GM12872 (cell line): ENCODE results near the gene CETP.

Experiments used
- CTCF ChIP-seq: IDR thresholded peaks from 3 replicates; pipeline ENCODE4 v1.5.1; 2011; ENCODE audit warnings: low read depth, mild to moderate bottlenecking, low read length, moderate library complexity; ENCODE audit not compliant: insufficient read depth

CETP gene

GRCh38 chr16:56953006-56953405 lies 8.7 kb upstream of the CETP start:
- TF ChIP-seq CTCF, result no peak

GRCh38 chr16:56956076-56956475 lies 5.7 kb upstream of the CETP start:
- TF ChIP-seq CTCF, result no peak

GRCh38 chr16:56956756-56957155 lies 5.0 kb upstream of the CETP start:
- TF ChIP-seq CTCF, result peak; percentile 40; the same call in 1 of the 3 replicates

- TF ChIP-seq CTCF, result no peak
These were observed 969 bp upstream of the CETP start for GRCh38 chr16:56960681-56961281.

GRCh38 chr16:56961386-56961785 lies 364 bp upstream of the CETP start:
- TF ChIP-seq CTCF, result no peak

GRCh38 chr16:56964243-56965148 lies 2.7 kb downstream of the CETP start:
- peak; percentile 99 for TF ChIP-seq CTCF

GRCh38 chr16:56965149-56966092 lies 3.7 kb downstream of the CETP start:
- no peak for TF ChIP-seq CTCF
